Adipose tissue (tissue), 3 donors: ENCODE measurements around the gene HIF1AN. TPM values are rescaled to one million over a fixed set of nuclear protein-coding genes. Genes with fewer than 3 reads are reported as not detected.

Source experiments
- H3K27ac ChIP-seq: one replicate; pipeline ENCODE4 v1.5.1; 2013; ENCODE audit warnings: low read depth, low read length
- WGBS, 3 donors: extraction: QIAGEN DNeasy Blood & Tissue Kit; methylation state at CpG; one replicate each; pipeline ENCODE4 v1.1.7; 2013; 5-methylcytosine and 5-hydroxymethylcytosine counted together
- polyA plus RNA-seq, 3 donors: library from polyadenylated mRNA; stranded (reverse); fragments of 200-250 nt; gene quantifications; one replicate each; pipeline ENCODE4 v1.2.3, GENCODE V29; 2013
- donor health status: healthy with polysubstance abuse.
- donor health status: Bipolar disorder and iron deficiency.
- donor health status: healthy.

HIF1AN gene
- polyA plus RNA-seq, 3 donors = 4.8 to 9.4 (median 7.3) TPM

- no peak overlapping the region for H3K27ac ChIP-seq
Measured at GRCh38 chr10:100598166-100598565, 62.4 kb downstream of the HIF1AN start.

GRCh38 chr10:100600218-100600617, 64.5 kb downstream of the HIF1AN start:
- 75 to 90% (median 88%) methylated on average over 4 of the region's 4 CpGs for WGBS, 3 donors
- no peak overlapping the region for H3K27ac ChIP-seq

- 18 to 49% (median 40%) methylated on average over 1 of the region's 1 CpG for WGBS, 3 donors
- H3K27ac ChIP-seq = no peak overlapping the region
Measured at GRCh38 chr10:100607439-100607838, 71.7 kb downstream of the HIF1AN start.

Other genes starting within 250 kb of the HIF1AN start
- 10 to 100 TPM; 18.4 to 53.8 (median 30.4) TPM for gene BLOC1S2, start 249.3 kb upstream of the HIF1AN start, polyA plus RNA-seq
- gene PKD2L1, start 205.7 kb upstream of the HIF1AN start, polyA plus RNA-seq = under 1 TPM in 1 of 3 donors, not detected in 2; 0.34 TPM
- 100 to 1,000 TPM; 132 to 934 (median 391) TPM for gene SCD, start 188.7 kb upstream of the HIF1AN start, polyA plus RNA-seq
- under 1 TPM in 2 of 3 donors, not detected in 1; 0.03 to 0.21 TPM for gene WNT8B, start 72.9 kb upstream of the HIF1AN start, polyA plus RNA-seq
- 1 to 10 TPM; 3.1 to 9.5 (median 8.3) TPM for gene SEC31B, start 16.1 kb upstream of the HIF1AN start, polyA plus RNA-seq
- gene NDUFB8, start 6.1 kb upstream of the HIF1AN start, polyA plus RNA-seq = 100 to 1,000 TPM; 140 to 379 (median 306) TPM
- under 1 TPM in 1 of 3 donors, not detected in 2; 0.17 TPM for gene PAX2, start 209.6 kb downstream of the HIF1AN start, polyA plus RNA-seq